OCI-LY3 (cell line): Measurements from ENCODE around the gene EPAS1.

Source experiments
- EZH2phosphoT487 ChIP-seq: fragments of 200-600 bp; shearing (Covaris generic); IDR thresholded peaks from 2 replicates; pipeline ENCODE4 v1.6.1; 2018; ENCODE audit warnings: antibody characterized with exemption, mixed run types, low read depth
- TF ChIP-seq, protein P1 (sequence below): fragments of 200-600, 300-600 bp; sonication (generic); IDR thresholded peaks from 2 replicates; pipeline ENCODE4 v1.5.1; 2014; ENCODE audit warnings: antibody characterized with exemption, low read length, low read depth

DNA sequence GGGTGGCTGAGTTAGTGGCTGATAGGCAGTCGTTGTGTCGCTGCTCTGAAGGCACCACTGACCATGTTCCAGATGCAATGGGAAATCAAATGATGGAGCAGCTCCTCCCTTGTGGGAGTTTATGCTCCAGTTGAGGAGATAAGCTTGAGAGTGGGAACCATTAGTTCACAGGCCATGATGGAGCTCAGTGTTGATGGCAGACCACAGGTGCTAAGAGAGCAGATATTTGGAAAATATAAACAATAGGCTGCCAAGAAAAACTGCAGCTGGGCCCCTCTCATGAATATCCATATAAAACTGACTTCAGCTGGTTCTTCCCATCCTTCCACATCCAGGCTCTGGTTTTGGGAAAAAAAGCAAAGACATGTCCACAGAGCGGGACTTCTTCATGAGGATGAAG lies 63.1 kb downstream of the EPAS1 start:
- TF ChIP-seq, protein P1, sequence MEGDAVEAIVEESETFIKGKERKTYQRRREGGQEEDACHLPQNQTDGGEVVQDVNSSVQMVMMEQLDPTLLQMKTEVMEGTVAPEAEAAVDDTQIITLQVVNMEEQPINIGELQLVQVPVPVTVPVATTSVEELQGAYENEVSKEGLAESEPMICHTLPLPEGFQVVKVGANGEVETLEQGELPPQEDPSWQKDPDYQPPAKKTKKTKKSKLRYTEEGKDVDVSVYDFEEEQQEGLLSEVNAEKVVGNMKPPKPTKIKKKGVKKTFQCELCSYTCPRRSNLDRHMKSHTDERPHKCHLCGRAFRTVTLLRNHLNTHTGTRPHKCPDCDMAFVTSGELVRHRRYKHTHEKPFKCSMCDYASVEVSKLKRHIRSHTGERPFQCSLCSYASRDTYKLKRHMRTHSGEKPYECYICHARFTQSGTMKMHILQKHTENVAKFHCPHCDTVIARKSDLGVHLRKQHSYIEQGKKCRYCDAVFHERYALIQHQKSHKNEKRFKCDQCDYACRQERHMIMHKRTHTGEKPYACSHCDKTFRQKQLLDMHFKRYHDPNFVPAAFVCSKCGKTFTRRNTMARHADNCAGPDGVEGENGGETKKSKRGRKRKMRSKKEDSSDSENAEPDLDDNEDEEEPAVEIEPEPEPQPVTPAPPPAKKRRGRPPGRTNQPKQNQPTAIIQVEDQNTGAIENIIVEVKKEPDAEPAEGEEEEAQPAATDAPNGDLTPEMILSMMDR = no peak
- TF ChIP-seq EZH2phosphoT487 = no peak
